ENCODE results near the gene VEGFC. TPM values are rescaled to one million over a fixed set of nuclear protein-coding genes. Genes with fewer than 3 reads are reported as not detected.

VEGFC gene
- total and polyA plus RNA-seq, 2 donors (not counting 1 experiment from before 2014, with no cell fraction given), result not detected

DNA sequence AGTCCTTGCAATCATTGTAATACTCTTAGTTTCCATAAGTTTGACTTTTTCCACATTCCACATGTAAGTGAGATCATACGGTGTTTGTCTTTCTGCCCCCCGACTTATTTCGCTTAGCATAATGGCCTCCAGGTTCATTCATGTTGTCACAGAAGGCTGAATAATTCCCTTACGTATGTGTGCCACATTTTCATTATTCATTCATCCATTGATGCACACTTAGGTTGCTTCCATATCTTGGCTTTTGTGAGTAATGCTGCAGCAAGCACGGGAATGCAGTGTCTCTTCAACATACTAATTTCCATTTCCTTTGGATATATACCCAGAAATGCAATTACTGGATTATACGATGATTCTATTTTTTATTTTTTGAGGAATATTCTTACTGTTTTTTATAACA lies 22.0 kb upstream of the VEGFC start:
- no peak for ATAC-seq (ENCODE audit: low read depth)
- no peaks in the 10 kb centered on the region for H3K27me3 Mint-ChIP-seq
- DNase-seq, result no peak
- no peak overlapping the region for H2AFZ ChIP-seq (ENCODE audit: insufficient read depth, low read depth, low read length, poor library complexity, severe bottlenecking)
- no peak overlapping the region for H3K4me3 ChIP-seq (ENCODE audit: control extremely low read depth in 1 of 5, extremely low read depth in 1 of 5, insufficient read depth in 1 of 5, low read depth in 2 of 5, low read length in 4 of 5)
- TF ChIP-seq, protein P1, sequence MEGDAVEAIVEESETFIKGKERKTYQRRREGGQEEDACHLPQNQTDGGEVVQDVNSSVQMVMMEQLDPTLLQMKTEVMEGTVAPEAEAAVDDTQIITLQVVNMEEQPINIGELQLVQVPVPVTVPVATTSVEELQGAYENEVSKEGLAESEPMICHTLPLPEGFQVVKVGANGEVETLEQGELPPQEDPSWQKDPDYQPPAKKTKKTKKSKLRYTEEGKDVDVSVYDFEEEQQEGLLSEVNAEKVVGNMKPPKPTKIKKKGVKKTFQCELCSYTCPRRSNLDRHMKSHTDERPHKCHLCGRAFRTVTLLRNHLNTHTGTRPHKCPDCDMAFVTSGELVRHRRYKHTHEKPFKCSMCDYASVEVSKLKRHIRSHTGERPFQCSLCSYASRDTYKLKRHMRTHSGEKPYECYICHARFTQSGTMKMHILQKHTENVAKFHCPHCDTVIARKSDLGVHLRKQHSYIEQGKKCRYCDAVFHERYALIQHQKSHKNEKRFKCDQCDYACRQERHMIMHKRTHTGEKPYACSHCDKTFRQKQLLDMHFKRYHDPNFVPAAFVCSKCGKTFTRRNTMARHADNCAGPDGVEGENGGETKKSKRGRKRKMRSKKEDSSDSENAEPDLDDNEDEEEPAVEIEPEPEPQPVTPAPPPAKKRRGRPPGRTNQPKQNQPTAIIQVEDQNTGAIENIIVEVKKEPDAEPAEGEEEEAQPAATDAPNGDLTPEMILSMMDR (IDR thresholded peaks at IDR 0.05), result no peak
- no peak for TF ChIP-seq EZH2 (IDR thresholded peaks at IDR 0.05; ENCODE audit: borderline replicate concordance, insufficient read depth, low read depth, low read length, poor library complexity, severe bottlenecking)
- H3K9me3 Mint-ChIP-seq (ENCODE audit: insufficient read depth), result no peaks in the 10 kb centered on the region
- no peak overlapping the region for H3K27ac ChIP-seq (ENCODE audit: low read length in 2 of 2)
- H3K9me3 ChIP-seq (ENCODE audit: control extremely low read depth in 1 of 3, control insufficient read depth in 2 of 3, insufficient read depth in 1 of 3, low read length in 2 of 3), result no peaks in the 10 kb centered on the region
- H3K27ac Mint-ChIP-seq, result no peak overlapping the region
- H3K4me1 ChIP-seq (ENCODE audit: control insufficient read depth in 2 of 2, insufficient read depth in 2 of 2, low read length in 2 of 2), result no peaks in the 10 kb centered on the region
- WGBS (ENCODE audit: insufficient coverage), result 100% methylated on average over 5 of the region's 6 CpGs
- intact Hi-C loops (cut with micrococcal nuclease), result no loop called here
- H3K9ac ChIP-seq (ENCODE audit: low read length), result no peak overlapping the region
- ChIA-PET CTCF (no interaction called here), POLR2A (no interaction called here)
- no peaks in the 10 kb centered on the region for H4K20me1 ChIP-seq (ENCODE audit: control insufficient read depth, insufficient read depth, low read length, poor library complexity, severe bottlenecking)
- no peaks in the 10 kb centered on the region for H3K36me3 ChIP-seq (replicated peaks in 1 of 2; ENCODE audit: control extremely low read depth in 1 of 2, control insufficient read depth in 1 of 2, extremely low read depth in 1 of 2, insufficient read depth in 2 of 2, low read length in 1 of 2)
- no peak overlapping the region for H3K4me2 ChIP-seq (replicated peaks; ENCODE audit: low read depth, low read length, poor library complexity, severe bottlenecking)
- H3K4me3 Mint-ChIP-seq, result no peak overlapping the region
- no peaks in the 10 kb centered on the region for H3K79me2 ChIP-seq (ENCODE audit: control insufficient read depth, insufficient read depth, low read length)
- H3K4me1 Mint-ChIP-seq, result no peaks in the 10 kb centered on the region
- H3K27me3 ChIP-seq (replicated peaks in 1 of 4; ENCODE audit: control extremely low read depth in 1 of 4, control insufficient read depth in 3 of 4, insufficient read depth in 4 of 4, low read length in 3 of 4), result no peaks in the 10 kb centered on the region

DNA sequence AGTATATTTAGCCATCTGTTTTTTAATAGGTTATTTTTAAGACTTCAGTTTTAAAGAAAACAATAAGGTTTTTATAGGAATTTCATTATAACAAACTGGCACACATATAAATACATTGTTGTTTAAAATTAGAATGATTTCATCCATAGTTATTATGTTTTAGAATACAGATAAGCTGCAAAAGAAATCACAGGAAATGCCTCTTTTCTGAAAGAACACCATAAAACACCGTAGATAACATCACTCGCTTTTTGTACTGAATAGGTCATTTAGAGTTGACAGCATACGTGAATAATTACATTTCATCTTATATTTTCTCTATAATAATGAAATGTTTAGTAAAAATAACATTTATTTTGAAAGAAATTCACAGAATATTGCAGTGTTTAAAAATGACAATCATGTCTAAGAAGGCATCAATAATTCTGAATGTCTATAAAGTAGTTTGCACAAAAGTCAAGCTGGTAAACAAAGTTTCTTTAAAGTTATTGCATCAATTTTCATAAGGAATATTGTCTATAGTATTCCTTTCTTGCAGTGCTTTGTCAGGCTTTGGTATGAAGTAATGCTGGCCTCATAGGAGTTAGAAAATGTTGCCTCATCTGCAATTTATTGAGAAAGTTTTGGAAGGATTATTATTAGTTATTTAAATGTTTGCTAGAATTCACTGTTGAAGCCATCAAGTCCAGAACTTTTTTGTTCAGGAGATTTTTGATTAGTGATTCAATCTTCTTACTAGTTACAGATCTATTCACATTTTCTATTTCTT lies 17.9 kb upstream of the VEGFC start:
- no peak overlapping the region for H3K4me3 Mint-ChIP-seq
- CTCF ChIA-PET, result no interaction called here
- H3K4me1 Mint-ChIP-seq, result no peaks in the 10 kb centered on the region
- Histone ChIP-seq H3K36me3 (replicated peaks in 1 of 2; ENCODE audit: control extremely low read depth in 1 of 2, control insufficient read depth in 1 of 2, extremely low read depth in 1 of 2, insufficient read depth in 2 of 2, low read length in 1 of 2) (no peaks in the 10 kb centered on the region), H3K27me3 (replicated peaks in 1 of 4; ENCODE audit: control extremely low read depth in 1 of 4, control insufficient read depth in 3 of 4, insufficient read depth in 4 of 4, low read length in 3 of 4) (no peaks in the 10 kb centered on the region), H3K4me3 (ENCODE audit: control extremely low read depth in 1 of 5, extremely low read depth in 1 of 5, insufficient read depth in 1 of 5, low read depth in 2 of 5, low read length in 4 of 5) (no peak overlapping the region), H4K20me1 (ENCODE audit: control insufficient read depth, insufficient read depth, low read length, poor library complexity, severe bottlenecking) (no peaks in the 10 kb centered on the region), H3K4me1 (ENCODE audit: control insufficient read depth in 2 of 2, insufficient read depth in 2 of 2, low read length in 2 of 2) (no peaks in the 10 kb centered on the region), H2AFZ (ENCODE audit: insufficient read depth, low read depth, low read length, poor library complexity, severe bottlenecking) (no peak overlapping the region), H3K9ac (ENCODE audit: low read length) (no peak overlapping the region), H3K4me2 (replicated peaks; ENCODE audit: low read depth, low read length, poor library complexity, severe bottlenecking) (no peak overlapping the region), H3K79me2 (ENCODE audit: control insufficient read depth, insufficient read depth, low read length) (no peaks in the 10 kb centered on the region), H3K27ac (ENCODE audit: low read length in 2 of 2) (no peak overlapping the region), H3K9me3 (ENCODE audit: control extremely low read depth in 1 of 3, control insufficient read depth in 2 of 3, insufficient read depth in 1 of 3, low read length in 2 of 3) (no peaks in the 10 kb centered on the region)
- peaks cover 2% of the 10 kb centered on the region for H3K9me3 Mint-ChIP-seq (ENCODE audit: insufficient read depth)
- DNase-seq (no peak), ATAC-seq (ENCODE audit: low read depth) (no peak)
- whole genome bisulfite sequencing (ENCODE audit: insufficient coverage), result no CpG with 5 or more reads among the region's 3 CpGs
- no peaks in the 10 kb centered on the region for H3K27me3 Mint-ChIP-seq
- TF ChIP-seq, protein P1 (IDR thresholded peaks at IDR 0.05), result no peak
- no peak for TF ChIP-seq EZH2 (IDR thresholded peaks at IDR 0.05; ENCODE audit: borderline replicate concordance, insufficient read depth, low read depth, low read length, poor library complexity, severe bottlenecking)
- intact Hi-C loops (cut with micrococcal nuclease), result no loop called here
- H3K27ac Mint-ChIP-seq, result no peak overlapping the region
- POLR2A ChIA-PET, result no interaction called here

Measured in B cell (primary cell).